Activated naive CD4-positive, alpha-beta T cell treated with anti-CD3 and anti-CD28 coated beads for 36 hours (primary cell): Measurements from ENCODE around the gene RNF5. TPM values are rescaled to one million over a fixed set of nuclear protein-coding genes. Genes with fewer than 3 reads are reported as not detected.

Source experiments
- CTCF ChIA-PET: fragments of 350-600 bp; sonication (Branson Sonifier 250); formaldehyde crosslinking; loops from one replicate; lab custom pipeline; 2021; ENCODE audit warnings: antibody characterized with exemption; lab: Charles Lee
- DNase-seq: peaks from one replicate; pipeline ENCODE4 v3.0.0-alpha.2; 2020
- H3K27ac Mint-ChIP-seq: one replicate; pipeline ENCODE4 v1.8.0; 2021; ENCODE audit warnings: mild to moderate bottlenecking, mixed read lengths
- H3K27me3 Mint-ChIP-seq: one replicate; pipeline ENCODE4 v1.8.0; 2021; ENCODE audit warnings: low read depth, mixed read lengths
- H3K36me3 Mint-ChIP-seq: one replicate; pipeline ENCODE4 v1.8.0; 2021; ENCODE audit warnings: low read depth, mixed read lengths
- H3K4me1 Mint-ChIP-seq: one replicate; pipeline ENCODE4 v1.8.0; 2021; ENCODE audit warnings: low read depth, mixed read lengths
- H3K4me3 Mint-ChIP-seq: one replicate; pipeline ENCODE4 v1.8.0; 2021; ENCODE audit warnings: mild to moderate bottlenecking, moderate library complexity, mixed read lengths
- H3K9me3 Mint-ChIP-seq: one replicate; pipeline ENCODE4 v1.8.0; 2021; ENCODE audit warnings: mixed read lengths
- intact Hi-C: fragments of 100-400 bp; cut with micrococcal nuclease; formaldehyde crosslinking; loops from one replicate; pipeline ENCODE4 v1.15.1; 2023
- total RNA-seq, 2 experiments: library from RNA; stranded (reverse); gene quantifications; one replicate each; pipeline ENCODE4 v1.2.3, GENCODE V29; 2021

The RNF5 gene
- total RNA-seq, 2 experiments from 2014 or later, result 39.5 to 39.9 TPM

DNA sequence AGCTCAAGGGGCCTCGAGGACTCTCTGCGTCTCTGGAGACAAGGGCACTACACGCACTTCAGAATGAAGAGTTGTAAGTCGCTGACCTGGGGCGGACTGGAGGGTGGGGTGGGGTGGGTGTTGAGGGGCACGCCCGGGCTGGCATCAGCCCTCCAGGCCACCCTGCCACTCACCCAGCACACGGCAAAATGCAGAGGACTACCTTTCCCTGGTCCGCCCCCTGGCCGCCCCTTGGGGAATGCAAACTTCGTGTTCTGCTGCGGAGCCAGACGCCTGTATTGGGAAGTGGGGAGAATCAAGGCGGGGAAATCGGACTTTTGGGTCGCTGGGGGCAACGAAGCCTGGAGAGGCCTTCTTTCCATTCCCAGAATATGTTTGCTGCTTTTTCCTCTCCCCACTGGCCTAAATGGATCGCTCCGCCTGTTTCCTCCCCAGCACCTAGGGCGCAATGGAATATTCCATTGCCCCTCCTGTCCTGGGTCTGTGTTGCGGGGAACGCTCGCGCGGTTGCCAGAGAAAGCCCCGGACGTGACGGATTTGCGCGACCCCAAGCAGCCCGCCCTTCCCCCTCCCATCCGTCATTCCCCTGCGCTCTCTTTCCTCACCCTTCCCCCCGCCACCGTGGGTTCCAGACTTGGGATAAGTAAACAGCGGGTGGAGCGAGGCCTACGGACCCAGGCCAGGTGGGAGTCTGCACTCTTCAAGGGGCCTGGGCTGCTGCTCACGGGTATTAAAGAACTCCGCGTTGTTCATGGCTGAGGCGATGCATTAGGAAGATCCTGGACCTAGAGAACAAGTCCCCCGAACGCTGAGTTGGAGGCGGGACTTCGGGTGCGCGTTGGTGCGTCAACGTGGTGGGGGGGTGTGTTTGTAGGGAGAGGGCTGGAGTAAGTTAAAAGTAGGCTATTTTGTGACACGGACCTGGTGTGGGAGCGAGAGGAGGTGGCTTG lies 24.4 kb upstream of the RNF5 start, which contains the start of gene PPT2:
Gene PPT2 (plus strand): TSS at position 578 of the 950 bp plus-strand sequence. CDS start 454 bp downstream, outside the sequence.
- CTCF ChIA-PET, result interaction anchor here (1.0 kb wide), 1 partner anchor 39 kb away, joined by 3 read pairs; the partner anchor contains the start of gene GPSM3
- intact Hi-C loops, result loop anchor here (1.0 to 5.0 kb wide), 7 partner anchors 23 to 197 kb away; partner anchors contain the start of genes FKBPL, NELFE and SKIC2

DNA sequence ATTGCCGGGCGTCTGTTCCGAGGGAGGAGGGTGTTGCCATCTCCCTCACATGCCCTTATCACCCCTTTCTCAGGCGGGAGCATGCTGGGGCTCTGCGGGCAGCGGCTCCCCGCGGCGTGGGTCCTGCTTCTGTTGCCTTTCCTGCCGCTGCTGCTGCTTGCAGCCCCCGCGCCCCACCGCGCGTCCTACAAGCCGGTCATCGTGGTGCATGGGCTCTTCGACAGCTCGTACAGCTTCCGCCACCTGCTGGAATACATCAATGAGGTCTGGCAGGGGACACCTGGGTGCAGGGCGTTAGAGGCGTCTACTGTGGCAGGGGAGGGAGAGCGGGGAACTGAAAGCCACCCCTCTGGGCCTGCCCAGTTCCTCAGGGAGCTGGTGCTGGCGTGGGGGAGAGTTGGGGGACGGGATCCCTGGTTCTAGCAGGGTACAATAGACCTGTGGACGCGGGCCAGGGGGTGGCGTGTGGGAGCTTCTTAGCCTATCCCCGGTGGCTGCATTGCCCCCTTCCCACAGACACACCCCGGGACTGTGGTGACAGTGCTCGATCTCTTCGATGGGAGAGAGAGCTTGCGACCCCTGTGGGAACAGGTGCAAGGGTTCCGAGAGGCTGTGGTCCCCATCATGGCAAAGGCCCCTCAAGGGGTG lies 23.6 kb upstream of the RNF5 start:
- H3K4me1 Mint-ChIP-seq, result peaks cover 42% of the 10 kb centered on the region
- H3K27me3 Mint-ChIP-seq, result peaks cover 5% of the 10 kb centered on the region
- CTCF ChIA-PET, result interaction anchor here (0.6 to 1.0 kb wide), 5 partner anchors 36 to 417 kb away, joined by 3 to 4 read pairs (median 3); partner anchors contain the start of gene GPSM3
- H3K36me3 Mint-ChIP-seq, result peaks cover 14% of the 10 kb centered on the region
- DNase-seq, result peak; percentile 83
- H3K4me3 Mint-ChIP-seq, result peak overlapping the region; percentile 99
- H3K27ac Mint-ChIP-seq, result peak overlapping the region; percentile 88
- no peaks in the 10 kb centered on the region for H3K9me3 Mint-ChIP-seq
- intact Hi-C loops, result loop anchor here (1.0 to 5.0 kb wide), 7 partner anchors 23 to 197 kb away; partner anchors contain the start of genes FKBPL, NELFE and SKIC2

More for the DNA sequence above, 24.4 kb upstream of the RNF5 start, which contains the start of gene PPT2:
- H3K4me1 Mint-ChIP-seq, result peaks cover 46% of the 10 kb centered on the region
- no peaks in the 10 kb centered on the region for H3K9me3 Mint-ChIP-seq
- peak within 1 kb of the TSS; percentile 88 for H3K27ac Mint-ChIP-seq
- H3K27me3 Mint-ChIP-seq, result peaks cover 7% of the 10 kb centered on the region
- peak within 1 kb of the TSS; percentile 99 for H3K4me3 Mint-ChIP-seq
- H3K36me3 Mint-ChIP-seq, result peaks cover 14% of the 10 kb centered on the region
- peak; percentile 90 for DNase-seq

DNA sequence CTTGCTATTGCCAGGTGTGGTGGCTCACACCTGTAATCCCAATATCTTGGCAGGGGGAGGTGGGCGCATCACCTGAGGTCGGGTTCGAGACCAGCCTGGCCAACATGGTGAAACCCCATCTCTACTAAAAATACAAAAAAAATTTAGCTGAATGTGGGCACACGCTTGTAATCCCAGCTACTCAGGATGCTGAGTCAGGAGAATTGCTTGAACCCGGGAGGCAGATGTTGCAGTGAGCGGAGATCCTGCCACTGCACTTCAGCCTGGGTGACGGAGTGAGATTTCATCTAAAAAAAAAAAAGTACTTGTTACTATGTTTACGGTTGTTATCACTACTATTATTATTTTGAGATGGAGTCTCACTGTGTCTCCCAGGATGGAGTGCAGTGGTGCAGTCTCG lies 21.3 kb upstream of the RNF5 start:
- DNase-seq, result no peak
- Mint-ChIP-seq H3K4me3 (no peak overlapping the region), H3K9me3 (no peaks in the 10 kb centered on the region), H3K36me3 (peaks cover 14% of the 10 kb centered on the region), H3K27ac (no peak overlapping the region), H3K27me3 (no peaks in the 10 kb centered on the region), H3K4me1 (peaks cover 27% of the 10 kb centered on the region)
- intact Hi-C loops, result no loop called here
- CTCF ChIA-PET, result no interaction called here

DNA sequence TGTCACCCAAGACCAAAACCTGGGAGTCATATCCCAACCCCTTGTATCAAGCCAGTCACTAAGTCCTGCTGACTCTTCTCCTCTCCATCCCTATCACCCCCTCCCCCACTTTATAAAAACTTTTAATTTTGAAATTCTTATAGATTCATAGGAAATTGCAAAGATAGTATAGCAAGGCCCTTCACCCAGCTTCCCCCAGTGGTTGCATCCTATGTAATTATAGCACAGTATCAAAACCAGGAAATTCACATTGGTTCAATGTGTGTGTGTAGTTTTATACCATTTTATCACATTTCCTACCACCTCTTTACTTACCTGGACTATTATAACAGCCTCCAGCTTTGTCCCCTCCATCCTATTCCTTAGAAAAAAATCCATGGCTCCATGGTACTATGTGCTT lies 20.2 kb upstream of the RNF5 start:
- Mint-ChIP-seq H3K27ac (no peak overlapping the region), H3K4me3 (no peak overlapping the region), H3K36me3 (peaks cover 17% of the 10 kb centered on the region), H3K9me3 (no peaks in the 10 kb centered on the region), H3K4me1 (peaks cover 15% of the 10 kb centered on the region), H3K27me3 (no peaks in the 10 kb centered on the region)
- intact Hi-C loops, result no loop called here
- DNase-seq, result no peak
- CTCF ChIA-PET, result interaction anchor here (0.8 to 1.1 kb wide), 2 partner anchors 27 to 87 kb away, joined by 3 read pairs; no protein-coding TSS in a partner anchor

DNA sequence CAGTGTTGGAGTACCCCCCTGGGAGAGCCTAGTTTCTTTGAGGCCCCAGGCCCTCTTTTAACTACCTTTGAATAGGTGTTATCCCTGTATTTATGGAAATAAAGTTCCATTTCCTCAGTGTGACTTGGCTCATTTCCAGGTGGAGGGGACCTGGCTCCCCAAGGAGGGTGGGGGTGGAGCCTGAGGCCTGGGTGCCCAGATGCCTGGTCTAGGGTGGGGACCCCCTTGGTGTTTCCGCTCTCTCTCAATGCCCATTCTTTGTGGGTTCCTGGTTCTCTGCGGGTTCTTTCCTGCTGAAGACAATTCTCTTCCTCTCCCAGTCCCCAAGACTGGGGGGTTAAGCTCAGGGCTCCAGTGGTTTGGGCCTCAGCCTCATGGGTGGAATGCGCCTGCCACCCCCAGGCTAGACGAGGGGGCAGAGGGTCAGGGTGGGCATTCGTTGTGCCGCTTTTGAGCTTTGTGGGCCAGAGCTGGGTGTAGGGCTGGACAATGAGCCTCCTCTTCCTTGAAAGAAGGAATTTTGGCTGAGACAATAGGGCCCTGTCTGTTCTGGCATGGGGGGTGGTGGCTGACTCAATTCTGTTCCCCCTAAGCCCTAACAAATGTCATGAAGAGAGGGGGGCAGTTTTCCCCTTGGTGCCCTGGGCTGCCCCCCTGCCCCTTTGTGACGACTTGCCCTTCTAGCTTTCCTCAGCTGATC lies 14.5 kb upstream of the RNF5 start:
- no peak for DNase-seq
- Mint-ChIP-seq H3K27me3 (no peaks in the 10 kb centered on the region), H3K36me3 (peaks cover 16% of the 10 kb centered on the region), H3K27ac (no peak overlapping the region), H3K4me1 (no peaks in the 10 kb centered on the region), H3K9me3 (no peaks in the 10 kb centered on the region), H3K4me3 (no peak overlapping the region)
- intact Hi-C loops, result no loop called here
- CTCF ChIA-PET, result no interaction called here

DNA sequence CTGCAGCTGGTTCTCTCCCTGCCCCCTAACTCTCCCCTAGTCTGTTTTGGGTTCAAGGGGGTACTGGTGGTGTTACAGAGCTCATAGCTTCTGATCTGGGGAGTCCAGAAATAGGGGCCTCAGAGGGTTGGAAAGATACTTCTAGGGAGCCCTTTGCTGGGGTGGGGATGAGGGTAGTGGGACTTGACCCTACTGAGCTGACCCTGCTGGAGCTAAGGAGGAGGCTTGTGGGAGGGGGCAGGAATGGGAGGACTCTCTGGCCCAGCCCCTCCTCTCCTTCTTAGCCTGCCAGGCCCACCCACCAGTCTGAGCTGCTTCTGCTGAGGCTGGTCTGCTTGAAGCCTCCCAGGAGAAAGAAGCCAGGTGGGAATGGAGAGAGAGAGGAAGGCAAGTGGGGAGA lies 13.9 kb upstream of the RNF5 start, which contains the start of gene EGFL8:
Gene EGFL8 (plus strand): TSS at position 301 of the 400 bp plus-strand sequence. CDS start 1,571 bp downstream, outside the sequence.
- H3K36me3 Mint-ChIP-seq, result peaks cover 19% of the 10 kb centered on the region
- H3K4me1 Mint-ChIP-seq, result no peaks in the 10 kb centered on the region
- DNase-seq, result no peak
- H3K9me3 Mint-ChIP-seq, result no peaks in the 10 kb centered on the region
- H3K4me3 Mint-ChIP-seq, result no peak within 1 kb of the TSS
- intact Hi-C loops, result no loop called here
- no peak within 1 kb of the TSS for H3K27ac Mint-ChIP-seq
- CTCF ChIA-PET, result no interaction called here
- H3K27me3 Mint-ChIP-seq, result no peaks in the 10 kb centered on the region

DNA sequence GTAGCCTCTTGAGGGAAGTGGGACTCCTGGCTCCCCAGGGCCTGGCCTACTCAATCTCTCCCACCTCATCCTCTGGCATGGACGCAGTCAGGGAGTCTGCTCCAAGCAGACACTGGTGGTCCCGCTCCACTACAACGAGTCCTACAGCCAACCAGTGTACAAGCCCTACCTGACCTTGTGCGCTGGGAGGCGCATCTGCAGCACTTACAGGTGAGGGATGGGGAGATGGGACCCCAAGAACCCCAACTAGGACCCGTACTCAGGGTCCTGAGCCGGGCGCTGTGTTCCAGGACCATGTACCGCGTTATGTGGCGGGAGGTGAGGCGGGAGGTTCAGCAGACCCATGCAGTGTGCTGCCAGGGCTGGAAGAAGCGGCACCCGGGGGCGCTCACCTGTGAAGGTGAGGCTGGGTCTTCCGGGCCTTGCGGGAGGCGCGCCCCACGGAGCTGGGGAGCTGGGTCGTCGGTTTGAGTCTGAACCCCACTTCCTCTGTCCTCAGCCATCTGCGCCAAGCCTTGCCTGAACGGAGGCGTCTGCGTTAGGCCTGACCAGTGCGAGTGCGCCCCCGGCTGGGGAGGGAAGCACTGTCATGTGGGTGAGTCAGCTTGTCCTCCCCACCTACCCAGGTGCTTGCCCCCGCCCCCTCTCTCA lies 11.7 kb upstream of the RNF5 start:
- Mint-ChIP-seq H3K36me3 (peaks cover 30% of the 10 kb centered on the region), H3K27me3 (no peaks in the 10 kb centered on the region), H3K9me3 (no peaks in the 10 kb centered on the region), H3K4me1 (peaks cover 2% of the 10 kb centered on the region), H3K4me3 (no peak overlapping the region), H3K27ac (no peak overlapping the region)
- CTCF ChIA-PET, result no interaction called here
- intact Hi-C loops, result no loop called here
- DNase-seq, result no peak

DNA sequence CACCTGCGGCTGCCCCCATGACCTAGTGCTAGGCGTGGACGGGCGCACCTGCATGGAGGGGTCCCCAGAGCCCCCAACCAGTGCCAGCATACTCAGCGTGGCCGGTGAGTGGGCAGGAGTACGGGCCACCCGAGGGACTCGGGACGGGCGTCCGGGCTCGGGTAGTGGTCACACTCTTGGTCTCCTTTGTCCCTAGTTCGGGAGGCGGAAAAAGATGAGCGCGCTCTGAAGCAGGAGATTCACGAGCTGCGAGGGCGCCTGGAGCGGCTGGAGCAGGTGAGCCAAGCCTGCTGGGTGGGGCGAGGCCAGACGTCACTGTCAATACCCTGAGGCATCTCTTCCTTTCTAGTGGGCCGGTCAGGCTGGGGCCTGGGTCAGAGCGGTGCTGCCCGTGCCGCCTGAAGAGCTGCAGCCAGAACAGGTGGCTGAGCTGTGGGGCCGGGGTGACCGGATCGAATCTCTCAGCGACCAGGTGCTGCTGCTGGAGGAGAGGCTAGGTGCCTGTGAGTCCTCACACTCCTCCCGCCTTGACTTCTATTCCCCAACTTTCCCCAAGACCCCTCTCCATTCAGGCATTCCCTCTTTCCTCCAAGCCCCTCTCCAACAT lies 10.9 kb upstream of the RNF5 start:
- intact Hi-C loops, result no loop called here
- H3K27me3 Mint-ChIP-seq, result no peaks in the 10 kb centered on the region
- CTCF ChIA-PET, result no interaction called here
- no peak overlapping the region for H3K27ac Mint-ChIP-seq
- H3K36me3 Mint-ChIP-seq, result peaks cover 30% of the 10 kb centered on the region
- no peak overlapping the region for H3K4me3 Mint-ChIP-seq
- no peaks in the 10 kb centered on the region for H3K9me3 Mint-ChIP-seq
- peaks cover 2% of the 10 kb centered on the region for H3K4me1 Mint-ChIP-seq
- DNase-seq, result no peak

DNA sequence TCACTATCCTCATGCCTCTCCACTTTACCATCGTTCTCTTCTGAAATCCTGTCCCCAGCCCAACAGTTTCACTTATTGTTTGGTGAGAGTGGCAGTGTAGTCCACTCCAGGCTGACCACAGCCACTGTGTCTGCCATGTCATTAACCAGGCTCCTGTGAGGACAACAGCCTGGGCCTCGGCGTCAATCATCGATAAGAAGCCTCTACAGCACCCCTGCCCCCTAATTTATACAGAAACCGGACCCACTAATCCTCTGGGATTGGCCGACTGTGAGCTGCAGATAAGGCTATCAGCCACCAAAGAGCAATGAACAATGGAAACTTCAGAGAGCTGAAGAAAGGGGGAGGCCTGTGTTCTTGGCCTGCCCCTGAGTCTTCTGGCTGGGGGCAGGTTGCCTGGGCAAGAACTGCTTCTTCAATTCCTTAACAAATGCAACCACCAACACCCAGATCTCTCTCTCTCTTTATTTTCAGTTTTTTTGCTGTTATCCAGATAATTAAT lies 10.4 kb upstream of the RNF5 start:
- no peak overlapping the region for H3K4me3 Mint-ChIP-seq
- no peak for DNase-seq
- peaks cover 28% of the 10 kb centered on the region for H3K36me3 Mint-ChIP-seq
- intact Hi-C loops, result no loop called here
- no peaks in the 10 kb centered on the region for H3K27me3 Mint-ChIP-seq
- CTCF ChIA-PET, result no interaction called here
- no peaks in the 10 kb centered on the region for H3K9me3 Mint-ChIP-seq
- no peak overlapping the region for H3K27ac Mint-ChIP-seq
- peaks cover 7% of the 10 kb centered on the region for H3K4me1 Mint-ChIP-seq

DNA sequence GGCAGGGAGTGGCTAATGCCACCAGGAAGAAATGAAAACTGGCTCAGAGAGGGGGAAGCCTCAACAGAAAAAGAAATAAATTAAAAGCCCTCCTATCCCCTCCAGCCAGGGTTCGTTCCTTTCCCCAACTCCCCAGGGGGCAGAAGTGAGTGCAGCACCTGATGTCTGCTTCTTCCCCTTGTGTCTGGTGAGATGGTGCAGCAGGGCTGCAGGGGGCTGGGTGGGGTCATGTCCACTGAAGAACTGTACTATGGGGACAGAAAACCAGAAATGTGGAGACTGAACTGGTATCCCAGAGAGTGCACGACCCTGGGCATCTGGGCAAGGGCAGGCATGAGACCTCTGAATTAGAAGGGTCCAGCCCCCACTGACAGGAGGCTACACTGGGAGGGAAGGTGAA lies 9.9 kb upstream of the RNF5 start:
- H3K27ac Mint-ChIP-seq, result no peak overlapping the region

More for the DNA sequence above, 9.9 kb upstream of the RNF5 start:
- DNase-seq, result no peak
- H3K4me1 Mint-ChIP-seq, result peaks cover 12% of the 10 kb centered on the region
- H3K36me3 Mint-ChIP-seq, result peaks cover 26% of the 10 kb centered on the region
- intact Hi-C loops, result no loop called here
- CTCF ChIA-PET, result no interaction called here
- H3K9me3 Mint-ChIP-seq, result no peaks in the 10 kb centered on the region
- no peaks in the 10 kb centered on the region for H3K27me3 Mint-ChIP-seq
- H3K4me3 Mint-ChIP-seq, result no peak overlapping the region
